Endothelial cell of umbilical vein (primary cell): ENCODE results near the gene SHC1. TPM values are rescaled to one million over a fixed set of nuclear protein-coding genes. Genes with fewer than 3 reads are reported as not detected.

Experiments
- BruUV-seq: library from RNA; stranded (reverse); fragments of 400-500 nt; replicated peaks from 2 replicates; lab custom pipeline; 2021; lab: Mats Ljungman, UMichigan
- CTCF ChIA-PET: fragments of 300-600, 350-600 bp; sonication (Branson Sonifier 250); formaldehyde crosslinking; loops from one replicate; lab custom pipeline; 2021; ENCODE audit warnings: antibody characterized with exemption, inconsistent platforms; lab: Charles Lee
- POLR2A ChIA-PET: fragments of 300-600, 350-600 bp; sonication (Branson Sonifier 250); formaldehyde crosslinking; loops from one replicate; lab custom pipeline; 2021; ENCODE audit warnings: antibody characterized with exemption, inconsistent platforms; lab: Charles Lee
- DNase-seq: peaks from one replicate; pipeline ENCODE4 v3.0.0-alpha.2; 2011; ENCODE audit warnings: low read depth, low spot score
- FAIRE-seq: peaks from 2 replicates; lab custom pipeline; 2011; peaks lifted over from hg19 to GRCh38; lab: Jason Lieb, UNC
- H2AFZ ChIP-seq: 2 replicates; pipeline ENCODE4 v1.6.0; 2012; ENCODE audit warnings: low read depth, low read length, control low read depth, inconsistent platforms
- H3K27ac ChIP-seq: 2 replicates; pipeline ENCODE4 v1.5.1; 2011; ENCODE audit warnings: low read depth, mild to moderate bottlenecking, control low read depth, low read length, moderate library complexity; ENCODE audit not compliant: insufficient read depth
- H3K27me3 ChIP-seq, 2 experiments: 2 replicates each; pipeline versions ENCODE4 v1.6.0 to v1.6.1; 2011; ENCODE audit warnings: low read length in 2 of 2, mixed read lengths in 1 of 2; ENCODE audit not compliant: control insufficient read depth in 2 of 2, insufficient read depth in 2 of 2
- H3K36me3 ChIP-seq, 2 experiments: 2 replicates in 1 of 2; 3 replicates in 1 of 2; pipeline ENCODE4 v1.5.1; 2011; ENCODE audit warnings: low read length in 2 of 2, mild to moderate bottlenecking in 1 of 2, moderate library complexity in 1 of 2; ENCODE audit not compliant: control insufficient read depth in 2 of 2, insufficient read depth in 2 of 2; ENCODE audit errors: extremely low read depth in 1 of 2
- H3K4me1 ChIP-seq: 3 replicates; pipeline ENCODE4 v1.5.1; 2011; ENCODE audit warnings: mild to moderate bottlenecking, low read length; ENCODE audit not compliant: control insufficient read depth, insufficient read depth; ENCODE audit errors: extremely low read depth
- H3K4me2 ChIP-seq: 2 replicates; pipeline ENCODE4 v1.6.1; 2011; ENCODE audit warnings: low read length, control low read depth, mixed read lengths; ENCODE audit not compliant: insufficient read depth
- H3K4me3 ChIP-seq, 3 experiments: fragments of 200-600 bp in 1 of 3; sonication (generic), shearing (Covaris generic) in 1 of 3; replicated peaks in 1 of 3; 2 replicates each; pipeline ENCODE4 v1.5.1; 2011 to 2016; ENCODE audit warnings: control low read depth in 3 of 3, low read length in 3 of 3, mild to moderate bottlenecking in 2 of 3, inconsistent platforms in 1 of 3, low read depth in 1 of 3, moderate library complexity in 1 of 3; ENCODE audit not compliant: insufficient read depth in 1 of 3
- H3K79me2 ChIP-seq: 2 replicates; pipeline ENCODE4 v1.6.0; 2012; ENCODE audit warnings: low read length, inconsistent platforms; ENCODE audit not compliant: control insufficient read depth, insufficient read depth
- H3K9ac ChIP-seq: replicated peaks from 2 replicates; pipeline ENCODE3; 2011; ENCODE audit warnings: low read length, control low read depth; ENCODE audit not compliant: insufficient read depth; ENCODE audit errors: extremely low read depth
- H3K9me1 ChIP-seq: replicated peaks from 3 replicates; pipeline ENCODE4 v1.6.0; 2011; ENCODE audit warnings: mild to moderate bottlenecking, low read length; ENCODE audit not compliant: control insufficient read depth, insufficient read depth; ENCODE audit errors: extremely low read depth
- H3K9me3 ChIP-seq: replicated peaks from 2 replicates; pipeline ENCODE4 v1.5.1; 2012; ENCODE audit warnings: low read length, inconsistent platforms; ENCODE audit not compliant: control insufficient read depth, insufficient read depth
- H4K20me1 ChIP-seq: replicated peaks from 2 replicates; pipeline ENCODE3; 2011; ENCODE audit warnings: mild to moderate bottlenecking, low read length; ENCODE audit not compliant: control insufficient read depth, insufficient read depth; ENCODE audit errors: extremely low read depth
- GATA2 ChIP-seq: IDR thresholded peaks from 2 replicates; pipeline ENCODE4 v1.7.0; 2011; ENCODE audit warnings: low read depth, mild to moderate bottlenecking, moderate library complexity, mixed read lengths, low read length; ENCODE audit not compliant: insufficient read length, insufficient read depth
- JUN ChIP-seq: IDR thresholded peaks from 2 replicates; pipeline ENCODE4 v1.6.1; 2011; ENCODE audit warnings: borderline replicate concordance, low read depth; ENCODE audit not compliant: insufficient read length, insufficient read depth
- MYC ChIP-seq: IDR thresholded peaks from one replicate; pipeline ENCODE4 v1.6.1; 2011; ENCODE audit warnings: mild to moderate bottlenecking, low read depth, low read length
- POLR2AphosphoS5 ChIP-seq: IDR thresholded peaks from 2 replicates; pipeline ENCODE4 v1.6.1; 2012; ENCODE audit warnings: low read depth, mild to moderate bottlenecking, control low read depth, low read length, moderate library complexity; ENCODE audit not compliant: insufficient read depth
- dilution Hi-C: fragments of 300-500 bp; cut with MboI; formaldehyde crosslinking; loops from one replicate; pipeline ENCODE4 v1.15.0; 2019; ENCODE audit warnings: low sequenced_read_pairs; ENCODE audit not compliant: extremely low pct_ligation_motif_present
- intact Hi-C: fragments of 100-400 bp; cut with micrococcal nuclease; formaldehyde crosslinking; loops from one replicate; pipeline ENCODE4 v1.10.0; 2022
- polyA plus RNA-seq, 4 experiments: library from polyadenylated mRNA; depleted of rRNA in 3 of 4; stranded (reverse) in 3 of 4; unstranded in 1 of 4; fragments of >200 nt; gene quantifications; 2 replicates each; pipeline versions ENCODE4 v1.2.1 to v1.2.3, GENCODE V29; 2011 to 2012; ENCODE audit warnings: missing spikeins in 1 of 4
- total RNA-seq: library from RNA; stranded (reverse); gene quantifications from 2 replicates; pipeline ENCODE4 v1.2.3, GENCODE V29; 2021
- TF ChIP-seq, protein P1 (sequence below), 2 donors: IDR thresholded peaks; 1 replicate in 1 of 2; 2 replicates in 1 of 2; pipeline ENCODE4 v1.5.1; 2011; ENCODE audit warnings: low read length in 2 of 2, mild to moderate bottlenecking in 2 of 2, moderate library complexity in 2 of 2, control low read depth in 1 of 2, inconsistent platforms in 1 of 2, low read depth in 1 of 2; ENCODE audit not compliant: insufficient read depth in 1 of 2; ENCODE audit errors: extremely low read depth in 1 of 2

The SHC1 gene
- total and polyA plus RNA-seq, 2 donors (not counting 3 experiments of a cell fraction or from before 2014, with no cell fraction given): 316 to 324 TPM

DNA sequence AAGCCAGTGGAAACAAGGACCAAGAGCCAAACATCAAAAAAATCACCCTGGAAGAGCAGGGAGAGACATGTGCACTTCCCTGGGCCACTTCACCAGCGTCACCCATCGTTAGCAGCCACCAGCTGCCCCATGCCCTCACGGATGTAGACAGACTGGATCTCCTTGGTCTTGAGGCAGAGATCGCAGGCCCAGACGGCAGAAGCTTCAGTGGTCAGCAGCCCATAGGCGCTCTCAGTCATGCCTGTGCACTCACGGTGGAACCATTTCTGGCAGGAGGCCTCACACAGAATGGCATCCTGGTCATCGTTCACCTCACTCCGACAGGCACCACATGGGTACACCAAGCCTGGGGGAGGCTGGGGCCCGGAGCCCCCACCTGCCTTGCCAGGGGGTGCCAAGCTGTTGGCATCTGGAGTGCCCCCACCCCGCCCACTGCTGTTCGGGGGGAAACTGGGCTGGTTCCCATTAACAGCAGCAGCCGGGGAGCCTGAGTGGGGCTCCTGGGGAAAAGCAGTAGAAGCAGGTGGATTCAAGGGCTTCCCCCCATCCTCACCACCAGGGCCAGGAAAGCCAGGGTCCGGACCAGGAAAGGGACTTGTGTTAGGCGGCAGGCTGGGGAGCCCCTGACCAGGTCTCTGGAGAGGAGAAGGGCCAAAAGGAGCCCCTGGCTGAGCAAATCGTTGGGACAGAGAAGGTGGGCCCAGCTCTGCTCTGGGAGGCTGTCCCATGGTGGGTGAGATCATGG lies 11.7 kb downstream of the SHC1 start:
- CTCF ChIA-PET: interaction anchor here (1.2 to 1.4 kb wide), 2 partner anchors 15 to 59 kb away, joined by 3 to 4 read pairs; no protein-coding TSS in a partner anchor
- POLR2A ChIA-PET: no interaction called here
- no peak overlapping the region for H3K27ac ChIP-seq
- TF ChIP-seq, protein P1, sequence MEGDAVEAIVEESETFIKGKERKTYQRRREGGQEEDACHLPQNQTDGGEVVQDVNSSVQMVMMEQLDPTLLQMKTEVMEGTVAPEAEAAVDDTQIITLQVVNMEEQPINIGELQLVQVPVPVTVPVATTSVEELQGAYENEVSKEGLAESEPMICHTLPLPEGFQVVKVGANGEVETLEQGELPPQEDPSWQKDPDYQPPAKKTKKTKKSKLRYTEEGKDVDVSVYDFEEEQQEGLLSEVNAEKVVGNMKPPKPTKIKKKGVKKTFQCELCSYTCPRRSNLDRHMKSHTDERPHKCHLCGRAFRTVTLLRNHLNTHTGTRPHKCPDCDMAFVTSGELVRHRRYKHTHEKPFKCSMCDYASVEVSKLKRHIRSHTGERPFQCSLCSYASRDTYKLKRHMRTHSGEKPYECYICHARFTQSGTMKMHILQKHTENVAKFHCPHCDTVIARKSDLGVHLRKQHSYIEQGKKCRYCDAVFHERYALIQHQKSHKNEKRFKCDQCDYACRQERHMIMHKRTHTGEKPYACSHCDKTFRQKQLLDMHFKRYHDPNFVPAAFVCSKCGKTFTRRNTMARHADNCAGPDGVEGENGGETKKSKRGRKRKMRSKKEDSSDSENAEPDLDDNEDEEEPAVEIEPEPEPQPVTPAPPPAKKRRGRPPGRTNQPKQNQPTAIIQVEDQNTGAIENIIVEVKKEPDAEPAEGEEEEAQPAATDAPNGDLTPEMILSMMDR (IDR thresholded peaks at IDR 0.05; ENCODE audit: extremely low read depth in 1 of 2, insufficient read depth in 1 of 2, low read depth in 1 of 2, low read length in 2 of 2): no peak
- TF ChIP-seq MYC (no peak), GATA2 (no peak), POLR2AphosphoS5 (no peak), JUN (no peak)
- dilution Hi-C loops (no loop called here), intact Hi-C loops (no loop called here)
- H3K27me3 ChIP-seq: no peaks in the 10 kb centered on the region
- no peak overlapping the region for H2AFZ ChIP-seq
- DNase-seq (no peak), FAIRE-seq (no peak)
- H3K4me3 ChIP-seq: no peak overlapping the region
- H4K20me1 ChIP-seq: no peaks in the 10 kb centered on the region
- no peak overlapping the region for H3K9ac ChIP-seq
- no TSS peak for BruUV-seq
- peaks cover 0 to 17% of the 10 kb centered on the region in 2 experiments for H3K36me3 ChIP-seq
- H3K79me2 ChIP-seq: peaks cover 9% of the 10 kb centered on the region
- H3K4me2 ChIP-seq: no peak overlapping the region
- no peaks in the 10 kb centered on the region for H3K9me3 ChIP-seq
- peaks cover 33% of the 10 kb centered on the region for H3K4me1 ChIP-seq
- H3K9me1 ChIP-seq: no peaks in the 10 kb centered on the region
